Neural progenitor cell (in vitro differentiated cells): Measurements from ENCODE around the gene RXRA. TPM values are rescaled to one million over a fixed set of nuclear protein-coding genes. Genes with fewer than 3 reads are reported as not detected.
A peak's percentile ranks its signal among the peaks of the same experiment; 100 is the strongest.

ENCODE experiments used
- DNase-seq: peaks from one replicate; pipeline ENCODE4 v3.0.0-alpha.2; 2016; ENCODE audit warnings: low spot score
- H2AFZ ChIP-seq: fragments of 200-600 bp; sonication (generic); replicated peaks from 2 replicates; pipeline ENCODE4 v1.6.1; 2016; ENCODE audit warnings: antibody characterized with exemption
- H3F3A ChIP-seq: fragments of 200-600 bp; sonication (generic); 2 replicates; pipeline ENCODE4 v1.6.1; 2016; ENCODE audit warnings: antibody characterized with exemption, low read depth
- H3K27ac ChIP-seq: fragments of 200-600 bp; sonication (generic); 2 replicates; pipeline ENCODE4 v1.5.1; 2016; ENCODE audit warnings: mild to moderate bottlenecking
- H3K27me3 ChIP-seq: fragments of 200-600 bp; sonication (generic); 2 replicates; pipeline ENCODE4 v1.6.1; 2016; ENCODE audit warnings: mild to moderate bottlenecking, moderate library complexity
- H3K36me3 ChIP-seq: fragments of 200-600 bp; sonication (generic); 2 replicates; pipeline ENCODE4 v1.5.1; 2016
- H3K4me1 ChIP-seq: fragments of 200-600 bp; sonication (generic); 2 replicates; pipeline ENCODE4 v1.6.1; 2016; ENCODE audit warnings: mixed run types
- H3K4me2 ChIP-seq: fragments of 200-600 bp; sonication (generic); 2 replicates; pipeline ENCODE4 v1.6.1; 2016
- H3K4me3 ChIP-seq: fragments of 200-600 bp; sonication (generic); 2 replicates; pipeline ENCODE4 v1.5.1; 2016
- H3K79me2 ChIP-seq: fragments of 200-600 bp; sonication (generic); 2 replicates; pipeline ENCODE4 v1.6.1; 2016; ENCODE audit warnings: low read depth
- H3K9ac ChIP-seq: fragments of 200-600 bp; sonication (generic); 2 replicates; pipeline ENCODE4 v1.6.1; 2016
- H3K9me3 ChIP-seq: fragments of 200-600 bp; sonication (generic); 2 replicates; pipeline ENCODE4 v1.5.1; 2016; ENCODE audit warnings: low read depth
- H4K20me1 ChIP-seq: fragments of 200-600 bp; sonication (generic); 2 replicates; pipeline ENCODE4 v1.6.1; 2016; ENCODE audit warnings: low read depth
- H3K27ac Mint-ChIP-seq: 3 replicates; pipeline ENCODE4 v1.8.0; 2021; ENCODE audit warnings: mixed read lengths
- H3K27me3 Mint-ChIP-seq: 2 replicates; pipeline ENCODE4 v1.8.0; 2022; ENCODE audit warnings: low read depth, mild to moderate bottlenecking, inconsistent platforms, moderate library complexity, mixed read lengths; ENCODE audit not compliant: insufficient read depth
- H3K36me3 Mint-ChIP-seq: 3 replicates; pipeline ENCODE4 v1.8.0; 2021; ENCODE audit warnings: mixed read lengths
- H3K4me1 Mint-ChIP-seq: 3 replicates; pipeline ENCODE4 v1.8.0; 2021; ENCODE audit warnings: mixed read lengths
- H3K4me3 Mint-ChIP-seq: 3 replicates; pipeline ENCODE4 v1.8.0; 2021; ENCODE audit warnings: mild to moderate bottlenecking, moderate library complexity, mixed read lengths
- H3K9me3 Mint-ChIP-seq: 3 replicates; pipeline ENCODE4 v1.8.0; 2020; ENCODE audit warnings: mixed read lengths
- CTCF ChIP-seq: fragments of 200-600 bp; sonication (generic); IDR thresholded peaks from 2 replicates; pipeline ENCODE4 v1.5.1; 2017; ENCODE audit warnings: antibody characterized with exemption, mild to moderate bottlenecking
- EZH2 ChIP-seq: fragments of 200-600 bp; sonication (generic); IDR thresholded peaks from 2 replicates; pipeline ENCODE4 v1.6.1; 2017; ENCODE audit warnings: antibody characterized with exemption, mild to moderate bottlenecking, moderate library complexity
- EZH2phosphoT487 ChIP-seq: fragments of 200-600 bp; sonication (generic); IDR thresholded peaks from 2 replicates; pipeline ENCODE4 v1.6.1; 2017; ENCODE audit warnings: antibody characterized with exemption
- total RNA-seq: library from RNA; depleted of rRNA; stranded (reverse); fragments of >200 nt; gene quantifications from 2 replicates; pipeline ENCODE4 v1.2.3, GENCODE V29; 2015; ENCODE audit warnings: low replicate concordance

Gene RXRA
- total RNA-seq, 1 donor from 2014 or later = 11.6 TPM

DNA sequence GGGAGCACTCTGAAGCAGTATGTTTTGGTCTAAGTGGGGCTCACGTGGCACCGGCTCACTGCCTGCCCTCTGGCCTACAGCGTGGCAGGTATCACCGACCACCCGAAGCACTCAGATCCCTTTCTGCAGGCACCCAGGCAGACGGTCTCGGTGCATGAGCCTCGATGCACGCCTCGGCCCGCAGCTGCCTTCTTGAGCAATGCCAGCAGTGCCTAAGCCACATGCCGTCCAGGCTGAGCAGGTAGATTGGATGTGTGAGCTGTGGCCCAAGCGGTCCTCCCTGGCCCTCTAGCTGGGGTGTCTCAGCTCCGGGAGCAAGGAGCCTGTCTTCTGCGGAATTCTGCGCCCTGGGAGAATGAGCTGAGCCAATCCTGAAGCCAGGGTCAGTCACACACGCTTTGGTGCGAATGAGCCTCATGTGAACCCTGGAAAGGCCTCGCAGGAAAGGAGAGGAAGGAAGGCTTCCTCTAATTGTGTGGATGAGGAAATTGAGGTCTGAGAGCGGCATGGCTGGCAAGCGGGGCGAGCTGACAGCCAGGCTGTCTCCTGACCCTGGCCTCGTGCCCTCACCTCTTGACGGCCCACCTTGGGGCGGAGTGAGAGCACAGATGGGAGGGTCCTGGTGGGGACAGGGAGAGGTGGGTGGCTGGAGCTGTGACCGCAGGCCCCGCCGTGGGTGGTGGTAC is 14.4 kb downstream of the RXRA start:
- Histone ChIP-seq H3K27ac (no peak overlapping the region), H4K20me1 (peaks cover 100% of the 10 kb centered on the region), H3K9me3 (no peaks in the 10 kb centered on the region), H3K4me1 (peaks cover 16% of the 10 kb centered on the region), H3K9ac (no peak overlapping the region), H3K27me3 (no peaks in the 10 kb centered on the region), H3K79me2 (peaks cover 100% of the 10 kb centered on the region), H2AFZ (no peak overlapping the region), H3K36me3 (no peaks in the 10 kb centered on the region), H3K4me3 (no peak overlapping the region), H3F3A (no peaks in the 10 kb centered on the region), H3K4me2 (no peak overlapping the region)
- no peak for TF ChIP-seq EZH2
- TF ChIP-seq CTCF = no peak
- TF ChIP-seq EZH2phosphoT487 = no peak
- no peaks in the 10 kb centered on the region for H3K36me3 Mint-ChIP-seq
- no peak for DNase-seq
- H3K27me3 Mint-ChIP-seq = peaks cover 5% of the 10 kb centered on the region
- no peak overlapping the region for H3K4me3 Mint-ChIP-seq
- H3K4me1 Mint-ChIP-seq = peaks cover 26% of the 10 kb centered on the region
- no peak overlapping the region for H3K27ac Mint-ChIP-seq
- H3K9me3 Mint-ChIP-seq = no peaks in the 10 kb centered on the region

- Histone ChIP-seq H3F3A (no peaks in the 10 kb centered on the region), H3K9me3 (no peaks in the 10 kb centered on the region), H3K36me3 (no peaks in the 10 kb centered on the region), H3K27me3 (no peaks in the 10 kb centered on the region), H3K4me2 (no peak overlapping the region), H3K9ac (peak overlapping the region; percentile 20), H3K4me1 (peaks cover 16% of the 10 kb centered on the region), H2AFZ (no peak overlapping the region), H3K79me2 (peaks cover 100% of the 10 kb centered on the region), H3K27ac (no peak overlapping the region), H3K4me3 (no peak overlapping the region), H4K20me1 (peaks cover 100% of the 10 kb centered on the region)
- peaks cover 29% of the 10 kb centered on the region for H3K4me1 Mint-ChIP-seq
- TF ChIP-seq EZH2phosphoT487 (no peak), EZH2 (no peak), CTCF (no peak)
- no peaks in the 10 kb centered on the region for H3K36me3 Mint-ChIP-seq
- no peak overlapping the region for H3K27ac Mint-ChIP-seq
- no peak for DNase-seq
- no peak overlapping the region for H3K4me3 Mint-ChIP-seq
- peaks cover 5% of the 10 kb centered on the region for H3K27me3 Mint-ChIP-seq
- no peaks in the 10 kb centered on the region for H3K9me3 Mint-ChIP-seq
Measured at GRCh38 chr9:134341306-134341705, 15.1 kb downstream of the RXRA start.

GRCh38 chr9:134341929-134342745 is 15.9 kb downstream of the RXRA start:
- H3K27ac ChIP-seq = no peak overlapping the region
- no peak overlapping the region for H3K4me2 ChIP-seq
- no peaks in the 10 kb centered on the region for H3K9me3 ChIP-seq
- no peak for TF ChIP-seq EZH2
- no peak for TF ChIP-seq EZH2phosphoT487
- peaks cover 5% of the 10 kb centered on the region for H3K27me3 Mint-ChIP-seq
- peaks cover 100% of the 10 kb centered on the region for H4K20me1 ChIP-seq
- H3K27me3 ChIP-seq = no peaks in the 10 kb centered on the region
- DNase-seq = no peak
- no peaks in the 10 kb centered on the region for H3F3A ChIP-seq
- no peak overlapping the region for H3K4me3 ChIP-seq
- no peaks in the 10 kb centered on the region for H3K36me3 ChIP-seq
- no peaks in the 10 kb centered on the region for H3K9me3 Mint-ChIP-seq
- H3K9ac ChIP-seq = peak overlapping the region; percentile 20
- no peak overlapping the region for H2AFZ ChIP-seq
- peaks cover 100% of the 10 kb centered on the region for H3K79me2 ChIP-seq
- H3K36me3 Mint-ChIP-seq = no peaks in the 10 kb centered on the region
- H3K4me3 Mint-ChIP-seq = no peak overlapping the region
- no peak overlapping the region for H3K27ac Mint-ChIP-seq
- H3K4me1 ChIP-seq = peaks cover 16% of the 10 kb centered on the region
- H3K4me1 Mint-ChIP-seq = peaks cover 29% of the 10 kb centered on the region

GRCh38 chr9:134342746-134343115 is 16.5 kb downstream of the RXRA start:
- Histone ChIP-seq H3F3A (no peaks in the 10 kb centered on the region), H3K4me3 (no peak overlapping the region), H3K9ac (no peak overlapping the region), H3K4me1 (peaks cover 16% of the 10 kb centered on the region), H4K20me1 (peaks cover 100% of the 10 kb centered on the region), H3K9me3 (no peaks in the 10 kb centered on the region), H3K79me2 (peaks cover 100% of the 10 kb centered on the region), H3K27ac (no peak overlapping the region), H3K27me3 (no peaks in the 10 kb centered on the region), H3K36me3 (no peaks in the 10 kb centered on the region), H2AFZ (no peak overlapping the region), H3K4me2 (no peak overlapping the region)
- peak overlapping the region; percentile 63 for H3K27ac Mint-ChIP-seq
- peaks cover 8% of the 10 kb centered on the region for H3K27me3 Mint-ChIP-seq
- H3K36me3 Mint-ChIP-seq = no peaks in the 10 kb centered on the region
- H3K4me3 Mint-ChIP-seq = peak overlapping the region; percentile 7
- DNase-seq = no peak
- no peaks in the 10 kb centered on the region for H3K9me3 Mint-ChIP-seq
- peaks cover 26% of the 10 kb centered on the region for H3K4me1 Mint-ChIP-seq
- TF ChIP-seq EZH2 (no peak), EZH2phosphoT487 (no peak), CTCF (no peak)
